Measurements from ENCODE around the gene DNER. TPM values are rescaled to one million over a fixed set of nuclear protein-coding genes. Genes with fewer than 3 reads are reported as not detected.

DNER gene
- total RNA-seq, 2 donors from 2014 or later = 0.27 to 1.7 TPM

DNA sequence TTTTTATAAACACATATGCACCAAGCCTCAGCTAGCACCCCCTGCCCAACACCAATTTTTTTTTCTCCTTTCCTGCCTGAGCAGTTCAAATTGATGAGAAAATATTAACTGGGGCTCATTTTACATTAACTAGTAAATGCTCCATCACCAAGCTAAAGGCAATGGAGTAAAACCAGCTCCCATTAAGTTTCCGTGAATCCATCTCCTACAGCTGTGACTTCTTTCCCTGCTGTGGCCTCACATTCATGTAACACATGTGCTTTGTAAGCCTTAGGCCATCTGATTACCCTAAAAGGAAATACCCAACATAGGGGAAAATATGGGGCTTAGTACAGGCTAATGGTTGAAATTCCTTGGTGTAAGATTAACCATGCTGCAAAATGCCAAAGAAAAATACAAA, 60.8 kb downstream of the DNER start:
- no peaks in the 10 kb centered on the region for H3K9me3 ChIP-seq
- H3K27ac ChIP-seq = no peak overlapping the region
- TF ChIP-seq, protein P1, sequence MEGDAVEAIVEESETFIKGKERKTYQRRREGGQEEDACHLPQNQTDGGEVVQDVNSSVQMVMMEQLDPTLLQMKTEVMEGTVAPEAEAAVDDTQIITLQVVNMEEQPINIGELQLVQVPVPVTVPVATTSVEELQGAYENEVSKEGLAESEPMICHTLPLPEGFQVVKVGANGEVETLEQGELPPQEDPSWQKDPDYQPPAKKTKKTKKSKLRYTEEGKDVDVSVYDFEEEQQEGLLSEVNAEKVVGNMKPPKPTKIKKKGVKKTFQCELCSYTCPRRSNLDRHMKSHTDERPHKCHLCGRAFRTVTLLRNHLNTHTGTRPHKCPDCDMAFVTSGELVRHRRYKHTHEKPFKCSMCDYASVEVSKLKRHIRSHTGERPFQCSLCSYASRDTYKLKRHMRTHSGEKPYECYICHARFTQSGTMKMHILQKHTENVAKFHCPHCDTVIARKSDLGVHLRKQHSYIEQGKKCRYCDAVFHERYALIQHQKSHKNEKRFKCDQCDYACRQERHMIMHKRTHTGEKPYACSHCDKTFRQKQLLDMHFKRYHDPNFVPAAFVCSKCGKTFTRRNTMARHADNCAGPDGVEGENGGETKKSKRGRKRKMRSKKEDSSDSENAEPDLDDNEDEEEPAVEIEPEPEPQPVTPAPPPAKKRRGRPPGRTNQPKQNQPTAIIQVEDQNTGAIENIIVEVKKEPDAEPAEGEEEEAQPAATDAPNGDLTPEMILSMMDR (IDR thresholded peaks at IDR 0.05) = no peak
- no peak overlapping the region for H3K4me3 ChIP-seq
- no peak overlapping the region for H3K9ac ChIP-seq (ENCODE audit: low read depth in 2 of 2, low read length in 2 of 2)
- intact Hi-C loops (cut with DNase I) = no loop called here
- H3K36me3 ChIP-seq = no peaks in the 10 kb centered on the region
- H3K27me3 ChIP-seq = no peaks in the 10 kb centered on the region
- DNase-seq = no peak
- no peaks in the 10 kb centered on the region for H3K4me1 ChIP-seq

DNA sequence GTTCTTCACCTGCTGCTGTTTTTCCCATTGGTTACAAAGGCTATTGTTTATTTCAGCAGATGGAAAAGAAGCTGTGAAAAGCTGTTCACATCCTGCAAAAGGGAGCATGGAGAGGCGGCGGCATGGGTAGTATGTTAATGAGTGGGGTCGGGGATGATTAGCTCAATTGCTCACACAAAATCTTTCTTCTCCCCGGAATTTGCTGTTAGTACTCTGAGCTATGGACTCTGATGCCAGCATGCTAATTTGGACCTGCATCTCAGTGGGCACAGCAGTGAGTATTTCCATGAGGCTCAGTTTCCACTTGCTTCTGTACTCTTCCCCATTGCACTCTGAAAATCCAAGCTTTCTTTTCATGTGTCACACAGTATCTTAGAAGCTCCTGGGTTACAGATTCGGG, 61.6 kb downstream of the DNER start:
- TF ChIP-seq, protein P1 (IDR thresholded peaks at IDR 0.05) = no peak
- H3K9me3 ChIP-seq = no peaks in the 10 kb centered on the region
- no peaks in the 10 kb centered on the region for H3K4me1 ChIP-seq
- intact Hi-C loops (cut with DNase I) = no loop called here
- no peaks in the 10 kb centered on the region for H3K36me3 ChIP-seq
- no peaks in the 10 kb centered on the region for H3K27me3 ChIP-seq
- H3K9ac ChIP-seq (ENCODE audit: low read depth in 2 of 2, low read length in 2 of 2) = no peak overlapping the region
- no peak overlapping the region for H3K27ac ChIP-seq
- H3K4me3 ChIP-seq = no peak overlapping the region
- DNase-seq = no peak

DNA sequence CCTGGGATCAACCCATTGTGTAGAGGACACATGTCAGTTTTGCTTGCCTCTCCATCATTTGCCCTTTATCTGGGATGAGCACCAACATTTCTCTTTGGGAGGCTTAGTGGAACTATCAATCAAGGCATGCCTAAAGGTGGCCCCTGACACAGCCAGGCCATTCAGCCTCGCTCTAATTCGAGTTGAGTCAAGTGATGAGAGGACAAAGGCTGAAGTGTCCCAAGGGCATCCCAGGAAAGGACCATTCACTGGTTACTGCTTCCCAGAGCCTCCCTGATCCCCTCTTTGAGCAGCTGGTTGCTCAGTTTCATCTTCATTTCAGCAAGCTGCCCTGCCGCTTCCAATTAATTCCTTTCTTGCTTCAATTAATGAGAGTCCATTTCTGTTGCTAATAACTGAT, 63.5 kb downstream of the DNER start:
- Histone ChIP-seq H3K9me3 (no peaks in the 10 kb centered on the region), H3K4me1 (no peaks in the 10 kb centered on the region)
- intact Hi-C loops (cut with DNase I) = no loop called here

DNA sequence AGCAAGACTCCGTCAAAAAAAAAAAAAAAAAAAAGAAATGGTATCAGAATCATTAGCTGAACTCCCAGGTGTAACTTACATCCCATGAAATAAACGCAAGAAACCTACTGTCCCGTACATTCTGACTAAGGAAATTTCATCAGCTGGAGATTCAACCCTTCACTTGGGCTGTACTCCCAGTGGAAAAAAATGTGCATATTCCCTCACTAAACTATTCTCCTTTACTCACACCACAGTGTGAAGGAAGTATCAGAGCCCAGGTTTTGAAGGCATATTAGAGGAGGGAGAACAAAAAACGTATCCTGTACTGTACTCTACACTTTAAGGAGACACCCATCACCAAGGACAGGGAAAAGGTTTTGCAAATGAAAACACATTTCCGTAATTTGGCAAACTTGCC, 64.3 kb downstream of the DNER start:
- intact Hi-C loops (cut with DNase I) = no loop called here
- H3K4me3 ChIP-seq = no peak overlapping the region

More for the DNA sequence above, 63.5 kb downstream of the DNER start:
- H3K9ac ChIP-seq (ENCODE audit: low read depth in 2 of 2, low read length in 2 of 2) = no peak overlapping the region
- TF ChIP-seq, protein P1 (IDR thresholded peaks at IDR 0.05) = no peak
- no peaks in the 10 kb centered on the region for H3K27me3 ChIP-seq
- H3K27ac ChIP-seq = no peak overlapping the region
- no peaks in the 10 kb centered on the region for H3K36me3 ChIP-seq
- DNase-seq = no peak
- no peak overlapping the region for H3K4me3 ChIP-seq

DNA sequence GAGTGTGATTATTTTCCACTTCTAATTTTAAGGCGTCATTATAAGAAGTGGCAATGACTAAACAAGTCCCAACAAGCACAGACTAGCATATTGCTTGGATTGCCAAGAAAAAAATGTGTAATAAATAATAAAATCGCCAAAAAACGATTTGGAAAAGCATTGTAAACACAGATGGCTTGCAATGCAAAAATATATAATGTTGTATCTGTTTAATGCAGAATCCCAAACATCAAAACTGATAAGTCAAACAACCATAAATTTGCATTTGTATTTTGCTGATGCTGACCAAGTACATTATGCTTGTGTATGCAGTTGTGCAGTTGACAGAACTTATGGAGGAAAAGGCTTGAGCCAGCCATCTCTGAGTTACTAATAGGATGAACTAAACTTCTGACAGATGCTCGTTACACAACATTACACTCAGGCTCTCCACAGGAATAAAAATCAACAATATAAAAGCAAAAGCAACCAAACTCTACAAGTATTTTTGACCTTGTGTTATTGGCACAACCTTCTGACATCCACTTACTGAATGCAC, 68.1 kb downstream of the DNER start:
- intact Hi-C loops (cut with DNase I) = no loop called here
- Histone ChIP-seq H3K27ac (no peak overlapping the region), H3K9me3 (no peaks in the 10 kb centered on the region), H3K4me1 (no peaks in the 10 kb centered on the region), H3K27me3 (no peaks in the 10 kb centered on the region), H3K4me3 (no peak overlapping the region), H3K9ac (ENCODE audit: low read depth in 2 of 2, low read length in 2 of 2) (no peak overlapping the region), H3K36me3 (no peaks in the 10 kb centered on the region)
- no peak for DNase-seq
- TF ChIP-seq, protein P1 (IDR thresholded peaks at IDR 0.05) = no peak

More for the DNA sequence above, 64.3 kb downstream of the DNER start:
- Histone ChIP-seq H3K27ac (no peak overlapping the region), H3K4me1 (no peaks in the 10 kb centered on the region), H3K9me3 (no peaks in the 10 kb centered on the region), H3K36me3 (no peaks in the 10 kb centered on the region), H3K9ac (ENCODE audit: low read depth in 2 of 2, low read length in 2 of 2) (no peak overlapping the region), H3K27me3 (no peaks in the 10 kb centered on the region)
- TF ChIP-seq, protein P1 (IDR thresholded peaks at IDR 0.05) = no peak
- DNase-seq = no peak

All from colonic mucosa (tissue), 4 donors.